Measurements from ENCODE around the gene TSPAN13.
"Not testable (repeated sequence)": the region's sequence is repeated elsewhere in the genome, so short reads cannot be mapped to it uniquely, and the experiment has no call there.

Gene TSPAN13

GRCh38 chr7:16741676-16742075, 11.9 kb upstream of the TSPAN13 start:
- no peak for DNase-seq

- DNase-seq: no peak
Observed at GRCh38 chr7:16742547-16742946, 11.0 kb upstream of the TSPAN13 start.

DNA sequence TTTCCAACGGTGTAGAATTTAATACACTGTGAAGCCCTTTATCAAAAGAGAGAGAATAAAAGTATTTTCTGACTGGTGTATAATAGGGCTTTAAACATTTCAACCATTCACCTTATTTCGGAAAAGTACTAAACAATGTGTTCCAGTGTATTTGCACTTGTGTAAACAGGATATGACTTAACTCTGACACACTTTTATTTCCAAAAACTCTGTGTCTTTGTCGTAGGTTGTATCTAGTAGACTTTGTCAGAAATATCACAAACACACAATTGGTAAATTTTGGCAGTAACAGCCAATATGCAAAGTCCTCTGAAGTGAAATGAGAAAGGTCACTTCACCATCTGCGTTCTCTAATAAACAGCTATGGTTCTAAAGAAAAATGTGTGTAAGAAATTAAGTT, 10.3 kb upstream of the TSPAN13 start:
- DNase-seq: no peak

DNA sequence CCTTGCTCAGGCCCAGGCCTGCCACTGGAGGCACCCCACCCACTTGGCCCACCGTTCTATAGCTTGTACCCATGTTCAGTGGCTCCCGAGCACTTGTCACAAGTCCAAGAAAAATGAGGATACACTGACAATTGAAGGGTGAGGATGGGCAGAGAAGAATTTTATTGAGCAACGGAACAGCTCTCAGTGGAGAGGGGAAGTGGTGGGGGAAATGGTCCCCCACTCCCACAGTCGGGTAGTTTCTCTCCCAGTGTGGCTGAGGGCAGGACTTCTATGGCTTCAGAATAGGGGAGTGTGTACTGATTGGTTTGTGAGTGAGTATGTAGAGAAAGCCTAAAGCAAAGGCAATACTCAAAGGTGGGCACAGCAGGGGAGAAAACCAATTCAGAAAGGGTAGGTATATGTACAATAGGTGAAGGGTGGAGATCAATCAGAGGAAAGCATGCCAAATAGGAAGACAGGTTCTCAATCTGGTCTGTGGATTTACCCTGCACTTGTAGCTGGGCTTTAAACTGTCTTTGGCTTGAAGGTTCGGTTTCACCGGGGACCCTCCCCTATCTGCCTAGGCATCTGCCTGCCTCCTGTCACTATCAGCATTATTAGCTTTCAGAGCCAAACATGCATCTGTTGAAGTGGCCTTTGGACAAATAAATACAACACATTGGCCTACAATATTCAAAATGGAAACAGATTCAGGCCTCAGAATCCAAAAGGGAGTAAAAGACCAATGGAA, 8.9 kb upstream of the TSPAN13 start:
- DNase-seq: no peak

- no peak for DNase-seq
Observed at GRCh38 chr7:16745645-16746044, 7.9 kb upstream of the TSPAN13 start.

DNA sequence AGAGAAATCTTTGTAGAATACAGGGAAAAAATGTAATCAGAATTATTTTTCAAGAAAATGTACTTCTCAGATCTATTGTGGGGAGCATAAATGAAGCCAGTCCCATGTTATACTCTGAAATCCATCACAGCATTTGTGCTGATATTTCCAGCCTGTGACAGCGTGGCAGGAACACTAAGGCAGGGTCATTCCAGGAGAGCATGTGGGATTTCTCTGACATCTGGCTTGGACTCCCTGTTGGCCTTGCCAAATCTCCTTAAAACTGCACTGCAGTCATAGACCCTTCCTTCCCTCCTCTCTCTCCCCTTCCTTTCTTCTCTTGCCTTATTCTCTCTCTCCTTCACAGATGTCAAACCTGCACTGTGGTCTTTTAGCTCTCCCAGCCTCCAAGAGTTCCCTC, 6.5 kb upstream of the TSPAN13 start:
- no peak for DNase-seq

DNA sequence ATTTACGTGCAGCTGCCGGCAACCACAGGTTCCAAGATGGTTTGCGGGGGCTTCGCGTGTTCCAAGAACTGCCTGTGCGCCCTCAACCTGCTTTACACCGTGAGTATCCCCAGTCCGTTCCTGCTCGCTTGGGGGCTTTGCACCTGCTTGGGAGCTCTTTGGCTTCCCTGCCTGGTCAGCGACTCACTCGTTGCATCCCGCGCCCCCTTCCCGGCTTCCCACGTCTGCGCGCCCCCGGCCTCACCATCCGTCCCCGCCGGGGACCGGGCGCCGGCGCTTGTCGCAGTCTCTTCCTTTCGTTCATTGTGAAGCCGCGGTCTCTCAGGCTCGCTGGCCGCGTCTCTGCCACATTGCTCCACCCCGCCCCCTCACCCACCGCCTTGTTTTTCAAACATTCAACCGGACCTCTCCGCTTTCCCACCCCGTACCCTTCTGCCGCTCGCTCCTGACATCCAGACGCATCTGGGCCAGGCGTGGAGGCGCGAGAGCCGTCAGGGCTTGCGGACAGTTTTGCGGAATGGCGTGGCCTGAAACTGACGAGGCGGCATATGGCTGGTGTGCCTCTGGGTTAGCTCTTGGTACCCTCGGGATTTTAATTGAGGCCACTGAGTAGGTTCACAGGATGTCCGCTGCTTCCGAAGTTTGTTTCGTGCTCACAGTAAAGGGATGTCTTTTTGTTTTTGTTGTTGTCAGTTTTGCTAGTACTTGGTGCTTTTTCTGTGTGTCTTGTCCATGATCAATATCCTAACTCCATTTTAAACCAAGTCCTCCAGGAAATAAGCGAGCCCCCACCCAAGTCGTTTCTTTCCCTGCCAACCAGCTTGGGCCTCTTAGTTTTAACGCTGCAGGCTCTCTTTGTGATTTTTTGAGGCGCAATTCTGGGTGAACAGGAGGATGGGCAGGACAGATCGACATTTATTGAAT, 639 bp downstream of the TSPAN13 start:
- DNase-seq: peak; percentile 78

DNA sequence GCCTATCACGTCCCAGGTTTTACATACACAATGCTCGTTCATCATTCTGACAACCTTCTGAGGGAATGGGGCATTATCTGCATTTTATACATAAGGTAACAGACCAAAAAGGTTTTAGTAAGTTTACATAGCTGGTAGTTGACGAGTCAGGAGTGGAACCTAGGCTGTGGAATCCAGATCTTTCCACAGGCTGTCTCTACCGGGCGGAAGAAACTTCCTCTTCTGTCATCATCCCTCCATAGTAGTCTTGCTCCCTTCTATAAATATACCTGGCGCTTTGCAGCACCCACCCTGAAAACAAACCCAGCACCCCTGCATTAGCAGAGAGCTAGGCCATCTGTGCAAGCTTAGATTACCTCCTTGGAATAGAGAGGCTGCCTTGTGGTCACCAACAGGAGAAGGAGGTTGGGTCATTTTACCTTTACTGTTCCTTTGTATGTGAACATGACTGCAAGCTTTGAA, 1.3 kb downstream of the TSPAN13 start:
- peak; percentile 44 for DNase-seq

GRCh38 chr7:16755397-16755796, 1.8 kb downstream of the TSPAN13 start:
- DNase-seq: peak; percentile 40

GRCh38 chr7:16758036-16758435, 4.5 kb downstream of the TSPAN13 start:
- no peak for DNase-seq

DNA sequence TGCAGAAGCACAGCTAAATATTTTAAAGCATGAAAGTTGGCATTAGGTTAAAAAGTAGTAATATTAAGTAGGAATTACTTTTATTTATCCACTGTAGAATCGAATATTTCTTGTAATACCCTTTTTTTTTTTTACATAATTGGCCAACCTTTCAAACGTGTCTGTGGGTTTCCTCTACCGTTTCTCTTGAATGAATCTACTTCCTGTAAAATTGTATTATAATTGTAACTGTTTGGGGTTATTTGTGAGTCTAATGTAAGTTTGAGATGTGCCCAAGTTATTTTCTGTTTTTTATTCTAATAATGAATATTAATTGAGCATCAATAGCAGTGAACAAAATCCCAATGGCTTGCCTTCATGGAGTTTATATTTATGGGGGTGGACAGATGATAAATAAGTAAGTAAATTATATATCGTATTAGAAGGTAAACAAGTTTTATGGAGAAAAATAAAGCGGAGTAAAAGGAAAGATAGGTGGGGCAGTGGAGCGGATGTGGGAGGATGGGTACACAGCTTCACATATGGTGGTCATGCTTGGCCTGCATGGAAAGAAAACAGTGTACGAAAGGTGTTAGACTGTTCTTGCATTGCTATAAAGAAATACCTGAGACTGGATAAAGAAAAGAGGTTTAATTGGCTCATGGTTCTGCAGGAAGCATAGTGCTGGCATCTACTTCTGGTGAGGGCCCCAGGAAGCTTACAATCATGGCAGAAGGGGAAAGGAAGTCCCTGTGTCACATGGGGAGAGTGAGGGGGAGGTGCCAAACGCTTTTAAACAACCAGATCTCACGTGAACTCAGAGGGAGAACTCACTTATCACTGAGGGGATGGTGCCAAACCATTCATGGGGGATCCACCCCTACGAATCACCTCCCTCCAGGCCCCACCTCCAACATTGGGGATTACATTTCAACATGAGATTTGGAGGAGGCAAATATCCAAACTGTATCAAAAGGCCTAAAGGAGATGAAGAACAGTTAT, 5.4 kb downstream of the TSPAN13 start:
- DNase-seq: no peak

DNA sequence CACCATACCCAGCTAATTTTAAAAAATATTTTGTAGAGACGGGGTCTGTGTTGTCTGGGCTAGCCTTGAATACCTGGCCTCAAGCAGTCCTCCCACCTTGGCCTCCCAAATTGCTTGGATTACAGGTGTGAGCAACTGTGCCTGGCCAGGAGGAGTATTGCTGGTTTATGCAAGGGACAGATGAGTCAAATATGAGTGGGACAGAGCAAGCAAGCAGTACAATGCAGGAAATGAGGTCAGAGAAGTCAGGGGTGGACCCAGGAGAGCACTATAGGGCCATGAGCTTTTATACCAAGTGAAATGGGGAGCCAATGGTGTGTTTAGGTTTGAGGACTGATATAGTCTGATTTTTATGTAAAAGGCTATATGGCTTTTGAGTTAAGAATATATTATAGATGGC, 6.3 kb downstream of the TSPAN13 start:
- DNase-seq: no peak

GRCh38 chr7:16762177-16762576, 8.6 kb downstream of the TSPAN13 start:
- DNase-seq: no peak

- DNase-seq: no peak
Observed at GRCh38 chr7:16764942-16765341, 11.4 kb downstream of the TSPAN13 start.

GRCh38 chr7:16765436-16765859, 11.9 kb downstream of the TSPAN13 start:
- DNase-seq: no peak

DNA sequence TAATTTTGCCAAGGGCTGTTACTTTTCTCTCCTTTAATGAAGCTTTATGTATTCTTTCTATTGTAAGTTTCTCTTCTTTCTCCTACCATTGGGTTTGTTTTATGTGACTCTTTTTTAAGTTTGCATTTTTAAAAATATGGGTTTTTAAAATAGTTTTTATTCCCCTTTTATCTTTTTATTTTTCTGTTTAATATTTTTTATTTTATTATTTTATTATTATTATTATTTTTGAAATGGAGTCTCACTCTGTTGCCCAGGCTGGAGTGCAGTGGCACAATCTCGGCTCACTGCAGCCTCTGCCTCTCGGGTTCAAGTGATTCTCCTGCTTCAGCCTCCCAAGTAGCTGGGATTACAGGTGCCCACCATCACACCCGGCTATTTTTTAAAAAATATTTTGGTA, 16.4 kb downstream of the TSPAN13 start:
- DNase-seq: not testable (repeated sequence)

DNA sequence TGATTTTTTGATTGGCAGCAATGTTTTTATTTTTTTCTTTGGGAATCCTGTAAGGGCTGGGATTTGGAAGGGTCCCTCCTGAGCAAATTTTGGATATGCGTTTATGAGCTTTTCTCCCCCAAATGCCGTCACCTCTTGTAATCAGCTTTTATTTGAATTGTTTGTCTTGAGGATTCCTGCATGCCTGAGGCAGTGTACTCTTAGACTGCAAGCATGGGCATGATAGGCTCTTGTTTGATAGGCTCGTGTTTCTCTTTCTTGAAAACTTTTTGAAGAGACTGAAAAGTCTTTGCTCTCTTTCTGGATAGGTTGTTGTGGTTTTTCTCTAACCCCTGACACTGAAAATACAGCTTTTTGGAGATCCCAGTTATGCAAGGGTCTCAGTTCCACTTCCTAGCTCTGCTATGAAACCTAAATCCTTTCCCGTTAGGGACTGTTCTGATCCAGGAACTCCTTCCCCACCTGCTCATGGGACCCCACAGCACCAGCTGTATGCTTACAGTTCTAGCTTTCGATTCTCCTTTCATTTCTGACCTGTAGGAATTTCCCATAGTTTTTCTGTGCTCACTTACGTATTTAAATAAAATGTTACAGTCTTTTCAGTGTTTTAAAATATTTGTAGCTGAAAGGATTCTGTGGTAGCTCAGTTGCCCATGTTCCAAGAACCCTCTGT, 17.2 kb downstream of the TSPAN13 start:
- no peak for DNase-seq

DNA sequence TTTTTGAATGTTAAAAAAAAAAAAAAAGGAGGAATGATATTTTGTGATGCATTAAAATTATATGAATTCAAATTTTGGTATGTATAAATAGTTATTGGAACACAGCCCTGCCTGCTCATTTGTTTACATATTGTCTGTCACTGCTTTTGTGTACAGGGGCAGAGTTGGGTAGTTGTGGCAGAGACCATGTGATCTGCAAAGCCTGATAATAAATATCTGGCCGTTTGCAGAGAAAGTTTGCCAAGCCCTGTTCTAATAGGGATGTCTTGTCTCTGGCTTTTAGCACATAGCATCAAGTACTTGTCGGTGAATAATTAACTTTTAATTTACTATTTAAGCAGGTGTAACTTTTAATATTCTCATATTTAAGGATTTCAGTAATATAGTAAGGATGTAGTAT, 19.8 kb downstream of the TSPAN13 start:
- no peak for DNase-seq

DNA sequence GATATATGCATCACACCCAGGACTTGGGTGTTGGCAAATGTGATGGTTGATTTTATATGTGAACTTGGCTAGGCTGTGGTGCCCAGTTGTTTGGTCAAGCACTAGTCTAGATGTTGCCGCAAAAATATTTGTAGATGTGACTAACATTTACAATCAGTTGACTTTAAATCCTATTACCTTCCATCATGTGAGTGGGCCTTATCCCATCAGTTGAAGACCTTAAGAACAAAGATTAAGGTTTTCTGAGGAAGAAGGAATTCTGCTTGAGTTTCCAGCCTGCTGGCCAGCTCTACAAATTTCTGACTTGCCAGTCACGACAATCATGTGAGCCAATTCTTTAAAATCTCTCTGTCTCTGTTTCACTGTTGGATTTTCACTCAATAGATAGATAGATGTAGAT, 20.3 kb downstream of the TSPAN13 start:
- DNase-seq: no peak

GRCh38 chr7:16774294-16774693, 20.7 kb downstream of the TSPAN13 start:
- no peak for DNase-seq

DNA sequence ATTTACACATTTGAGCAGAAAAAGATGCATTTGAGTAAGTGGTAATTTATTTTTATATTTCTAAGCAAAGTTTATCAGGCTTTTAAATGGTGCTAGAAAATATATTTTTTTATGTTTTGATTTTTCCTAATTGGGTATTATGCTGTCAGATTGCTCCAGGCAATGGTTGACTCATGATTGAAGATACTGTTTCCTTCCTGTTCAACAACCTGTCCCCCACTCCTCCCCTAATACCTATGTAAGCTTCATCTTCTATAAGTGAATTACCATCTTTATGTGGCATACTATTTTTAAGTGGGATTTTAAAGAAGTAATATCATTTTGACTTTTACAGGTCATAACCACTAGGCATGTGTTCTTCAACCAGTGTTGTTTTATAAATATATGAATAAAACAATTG, 21.4 kb downstream of the TSPAN13 start:
- DNase-seq: no peak

- DNase-seq: no peak
Observed at GRCh38 chr7:16776053-16776452, 22.5 kb downstream of the TSPAN13 start.

Measured in DMS53 (cell line).